ENCODE data around the gene ZNF408.
"Not testable (repeated sequence)": the region's sequence is repeated elsewhere in the genome, so short reads cannot be mapped to it uniquely, and the experiment has no call there.

ZNF408 gene

DNA sequence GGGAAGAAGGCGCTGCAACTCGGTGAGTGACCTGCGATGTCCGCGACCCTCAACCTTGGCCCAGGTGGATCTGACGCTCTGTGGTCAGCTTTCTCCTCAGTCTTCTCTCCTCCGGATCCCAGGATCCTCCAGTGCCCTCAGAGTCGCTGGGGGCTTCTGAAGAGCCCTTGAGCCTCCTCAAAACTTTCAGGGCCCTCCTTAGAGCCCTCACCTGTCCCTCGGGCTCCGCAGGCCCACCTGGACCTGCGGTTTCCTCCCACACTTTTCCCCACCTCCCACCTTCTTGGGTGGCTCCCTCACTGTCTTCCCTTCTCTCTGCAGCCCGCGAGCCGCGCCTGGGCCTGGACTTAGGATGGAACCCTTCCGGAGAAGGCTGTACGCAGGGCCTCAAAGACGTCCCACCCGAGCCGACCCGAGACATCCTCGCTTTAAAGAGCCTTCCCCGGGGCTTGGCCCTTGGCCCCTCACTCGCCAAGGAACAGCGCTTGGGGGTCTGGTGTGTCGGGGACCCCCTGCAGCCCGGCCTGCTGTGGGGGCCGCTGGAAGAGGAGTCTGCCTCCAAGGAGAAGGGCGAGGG, 335 bp downstream of the ZNF408 start:
- peaks cover 73% of the 10 kb centered on the region for H3K36me3 Mint-ChIP-seq

DNA sequence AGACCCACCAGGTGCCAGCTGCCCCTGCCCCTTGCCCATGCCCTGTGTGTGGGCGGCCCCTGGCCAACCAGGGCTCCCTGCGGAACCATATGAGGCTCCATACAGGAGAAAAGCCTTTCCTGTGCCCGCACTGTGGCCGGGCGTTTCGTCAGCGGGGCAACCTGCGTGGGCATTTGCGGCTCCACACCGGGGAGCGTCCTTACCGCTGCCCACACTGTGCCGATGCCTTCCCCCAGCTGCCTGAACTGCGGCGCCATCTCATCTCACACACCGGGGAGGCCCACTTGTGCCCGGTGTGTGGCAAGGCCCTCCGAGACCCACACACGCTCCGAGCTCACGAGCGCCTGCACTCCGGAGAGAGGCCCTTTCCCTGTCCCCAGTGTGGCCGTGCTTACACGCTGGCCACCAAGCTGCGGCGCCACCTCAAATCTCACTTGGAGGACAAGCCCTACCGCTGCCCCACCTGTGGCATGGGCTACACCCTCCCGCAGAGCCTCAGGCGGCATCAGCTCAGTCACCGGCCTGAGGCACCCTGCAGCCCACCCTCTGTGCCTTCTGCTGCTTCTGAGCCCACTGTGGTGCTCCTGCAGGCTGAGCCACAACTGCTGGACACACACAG, 4.3 kb downstream of the ZNF408 start:
- H3K9me3 Mint-ChIP-seq: no peaks in the 10 kb centered on the region
- H3K36me3 Mint-ChIP-seq: peaks cover 86% of the 10 kb centered on the region
- ATAC-seq (no peak), DNase-seq (ENCODE audit: low spot score in 2 of 2) (no peak)
- peaks cover 24% of the 10 kb centered on the region for H3K4me1 Mint-ChIP-seq
- no peak overlapping the region for H3K27ac Mint-ChIP-seq
- no peak overlapping the region for H3K4me3 Mint-ChIP-seq

More for the DNA sequence above, 335 bp downstream of the ZNF408 start:
- peak overlapping the region; percentile 87 for H3K4me3 Mint-ChIP-seq
- H3K27ac Mint-ChIP-seq: peak overlapping the region; percentile 97
- peak in 1 of 2 donors; percentile 55 for DNase-seq (ENCODE audit: low spot score in 2 of 2)
- no peaks in the 10 kb centered on the region for H3K9me3 Mint-ChIP-seq
- no peak for ATAC-seq
- H3K4me1 Mint-ChIP-seq: peaks cover 48% of the 10 kb centered on the region

DNA sequence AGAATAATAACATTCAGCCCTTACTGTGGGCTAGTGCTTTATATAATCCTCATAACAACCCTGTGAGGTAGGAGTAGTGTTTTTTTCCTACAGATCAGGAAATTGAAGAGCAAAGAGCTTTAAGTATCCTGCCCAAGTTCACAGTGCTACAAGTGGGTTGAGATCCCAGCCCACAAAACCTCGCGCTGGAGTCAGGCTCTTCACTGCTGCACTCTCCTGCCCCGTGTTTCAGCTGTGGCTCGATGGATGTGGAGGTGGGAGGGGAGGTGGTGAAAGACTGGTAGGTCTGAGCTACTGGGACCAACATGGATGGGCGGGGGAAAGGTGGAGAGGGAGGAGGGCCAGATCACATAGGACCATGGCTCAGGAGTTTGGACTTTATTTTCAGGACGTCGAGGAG, 6.1 kb downstream of the ZNF408 start:
- ATAC-seq (no peak), DNase-seq (ENCODE audit: low spot score in 2 of 2) (no peak)
- Mint-ChIP-seq H3K36me3 (peaks cover 69% of the 10 kb centered on the region), H3K4me1 (peaks cover 17% of the 10 kb centered on the region), H3K27ac (peak overlapping the region; percentile 18), H3K4me3 (no peak overlapping the region), H3K9me3 (no peaks in the 10 kb centered on the region)

DNA sequence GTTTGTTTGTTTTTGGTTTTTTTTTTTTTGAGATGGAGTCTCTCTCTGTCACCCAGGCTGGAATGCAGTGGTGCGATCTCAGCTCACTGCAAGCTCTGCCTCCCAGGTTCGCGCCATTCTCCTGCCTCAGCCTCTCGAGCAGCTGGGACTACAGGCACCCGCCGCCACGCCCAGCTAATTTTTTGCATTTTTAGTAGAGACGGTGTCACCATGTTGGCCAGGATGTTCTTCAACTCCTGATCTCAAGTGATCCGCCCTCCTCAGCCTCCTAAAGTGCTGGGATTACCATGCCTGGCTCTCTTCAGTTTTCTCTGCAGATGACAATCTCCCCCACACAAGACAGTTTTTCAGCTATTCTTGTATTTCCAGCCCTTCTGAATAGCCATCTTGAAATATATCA, 8.5 kb downstream of the ZNF408 start:
- not testable (repeated sequence) for DNase-seq (ENCODE audit: low spot score in 2 of 2); H3K9me3 Mint-ChIP-seq; H3K4me1 Mint-ChIP-seq; ATAC-seq; H3K27ac Mint-ChIP-seq; H3K4me3 Mint-ChIP-seq
- H3K36me3 Mint-ChIP-seq: peaks cover 46% of the 10 kb centered on the region

DNA sequence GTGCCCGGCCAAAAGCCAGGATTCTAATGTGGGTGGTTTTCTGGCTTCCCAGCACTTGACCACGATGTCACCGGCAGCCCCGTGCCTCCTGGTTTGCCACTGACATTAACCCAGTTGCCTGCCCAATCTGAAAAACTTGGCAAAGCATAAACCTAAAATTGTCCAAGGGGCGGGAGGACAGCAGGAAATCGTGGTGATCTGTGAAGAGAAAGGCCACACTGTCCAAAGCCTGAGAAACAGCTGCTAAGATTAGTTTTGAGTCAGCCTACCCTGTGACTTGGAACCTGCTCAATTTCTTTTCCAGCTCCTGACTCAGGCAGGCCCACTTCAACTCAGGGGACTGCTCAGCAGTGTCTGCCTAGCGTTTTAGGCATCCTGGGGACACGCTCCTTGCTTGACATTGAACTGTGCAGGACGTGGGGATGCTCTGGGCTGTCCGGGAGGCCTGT, 10.0 kb downstream of the ZNF408 start:
- no peak overlapping the region for H3K4me3 Mint-ChIP-seq
- DNase-seq (ENCODE audit: low spot score in 2 of 2) (no peak), ATAC-seq (peak; percentile 26)
- no peaks in the 10 kb centered on the region for H3K4me1 Mint-ChIP-seq
- H3K9me3 Mint-ChIP-seq: no peaks in the 10 kb centered on the region
- H3K27ac Mint-ChIP-seq: peak overlapping the region; percentile 45
- peaks cover 32% of the 10 kb centered on the region for H3K36me3 Mint-ChIP-seq

DNA sequence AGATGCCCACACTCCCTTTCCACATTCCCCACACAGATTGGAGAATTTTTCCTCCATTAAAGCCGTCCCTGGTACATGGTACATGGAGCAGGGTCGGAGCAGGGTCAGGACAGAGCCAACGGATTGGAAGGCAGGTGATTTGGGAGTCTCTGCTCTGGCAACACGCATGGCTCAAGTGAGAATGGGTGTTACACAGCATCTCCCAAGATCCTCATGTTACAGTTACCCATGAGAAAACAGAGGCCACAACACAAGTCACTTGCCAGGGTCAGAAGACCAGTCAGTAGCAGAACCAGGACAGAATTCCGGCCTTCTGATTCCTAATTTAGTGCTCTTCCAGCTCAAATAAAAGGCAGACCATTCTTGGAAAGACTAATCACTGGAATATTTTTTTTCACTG, 10.5 kb downstream of the ZNF408 start:
- H3K36me3 Mint-ChIP-seq: peaks cover 27% of the 10 kb centered on the region
- no peaks in the 10 kb centered on the region for H3K9me3 Mint-ChIP-seq
- no peak for ATAC-seq
- H3K4me1 Mint-ChIP-seq: no peaks in the 10 kb centered on the region
- no peak for DNase-seq (ENCODE audit: low spot score in 2 of 2)
- peak overlapping the region; percentile 45 for H3K27ac Mint-ChIP-seq
- no peak overlapping the region for H3K4me3 Mint-ChIP-seq

DNA sequence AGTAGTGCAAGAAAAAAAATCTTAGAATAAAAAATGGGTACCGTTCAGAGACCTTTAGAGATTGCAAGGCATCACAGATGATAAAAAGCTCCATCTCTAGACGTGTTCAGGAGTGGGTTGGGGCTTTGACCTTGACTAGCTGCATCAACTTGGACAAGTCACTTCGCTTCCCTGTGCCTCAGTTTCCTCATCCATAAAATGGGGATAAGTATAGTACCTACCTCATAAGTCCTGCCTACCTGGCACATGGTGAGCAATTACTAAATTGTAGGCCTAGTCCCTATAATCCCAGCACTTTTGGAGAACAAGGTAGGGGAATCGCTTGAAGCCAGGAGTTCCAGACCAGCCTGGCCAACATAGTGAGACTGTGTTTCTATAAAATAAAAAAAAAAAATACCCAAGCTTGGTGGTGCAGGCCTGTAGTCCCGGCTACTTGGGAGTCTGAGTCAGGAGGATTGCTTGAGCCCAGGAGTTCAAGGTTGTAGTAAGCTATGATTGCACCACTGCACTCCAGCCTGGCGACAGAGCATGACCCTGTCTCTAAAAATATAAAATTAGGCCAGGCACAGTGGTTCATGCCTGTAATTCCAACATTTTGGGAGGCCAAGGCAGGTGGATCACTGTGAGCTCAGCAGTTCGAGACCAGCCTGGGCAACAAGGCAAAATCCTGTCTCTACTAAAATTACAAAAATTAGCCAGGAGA, 12.2 kb downstream of the ZNF408 start:
- Mint-ChIP-seq H3K4me3 (no peak overlapping the region), H3K4me1 (no peaks in the 10 kb centered on the region), H3K27ac (no peak overlapping the region), H3K36me3 (peaks cover 15% of the 10 kb centered on the region), H3K9me3 (no peaks in the 10 kb centered on the region)
- DNase-seq (ENCODE audit: low spot score in 2 of 2): no peak
- ATAC-seq: no peak

DNA sequence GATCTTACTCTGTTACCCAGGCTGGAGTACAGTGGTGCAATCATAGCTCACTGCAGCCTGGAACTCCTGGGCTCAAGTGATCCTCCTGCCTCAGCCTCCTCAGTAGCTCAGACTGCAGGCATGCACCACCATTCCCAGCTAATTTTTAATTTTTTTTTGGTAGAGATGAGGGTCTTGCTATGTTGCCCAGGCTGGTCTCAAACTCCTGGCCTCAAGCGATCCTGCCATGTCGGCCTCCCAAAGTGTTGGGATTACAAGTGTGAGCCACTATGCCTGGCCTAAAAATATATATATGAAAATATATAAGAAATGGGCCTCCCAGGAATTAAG, 17.0 kb downstream of the ZNF408 start:
- peak overlapping the region; percentile 48 for H3K27ac Mint-ChIP-seq
- ATAC-seq; H3K36me3 Mint-ChIP-seq; H3K4me3 Mint-ChIP-seq; H3K9me3 Mint-ChIP-seq; DNase-seq (ENCODE audit: low spot score in 2 of 2); H3K4me1 Mint-ChIP-seq: not testable (repeated sequence)

DNA sequence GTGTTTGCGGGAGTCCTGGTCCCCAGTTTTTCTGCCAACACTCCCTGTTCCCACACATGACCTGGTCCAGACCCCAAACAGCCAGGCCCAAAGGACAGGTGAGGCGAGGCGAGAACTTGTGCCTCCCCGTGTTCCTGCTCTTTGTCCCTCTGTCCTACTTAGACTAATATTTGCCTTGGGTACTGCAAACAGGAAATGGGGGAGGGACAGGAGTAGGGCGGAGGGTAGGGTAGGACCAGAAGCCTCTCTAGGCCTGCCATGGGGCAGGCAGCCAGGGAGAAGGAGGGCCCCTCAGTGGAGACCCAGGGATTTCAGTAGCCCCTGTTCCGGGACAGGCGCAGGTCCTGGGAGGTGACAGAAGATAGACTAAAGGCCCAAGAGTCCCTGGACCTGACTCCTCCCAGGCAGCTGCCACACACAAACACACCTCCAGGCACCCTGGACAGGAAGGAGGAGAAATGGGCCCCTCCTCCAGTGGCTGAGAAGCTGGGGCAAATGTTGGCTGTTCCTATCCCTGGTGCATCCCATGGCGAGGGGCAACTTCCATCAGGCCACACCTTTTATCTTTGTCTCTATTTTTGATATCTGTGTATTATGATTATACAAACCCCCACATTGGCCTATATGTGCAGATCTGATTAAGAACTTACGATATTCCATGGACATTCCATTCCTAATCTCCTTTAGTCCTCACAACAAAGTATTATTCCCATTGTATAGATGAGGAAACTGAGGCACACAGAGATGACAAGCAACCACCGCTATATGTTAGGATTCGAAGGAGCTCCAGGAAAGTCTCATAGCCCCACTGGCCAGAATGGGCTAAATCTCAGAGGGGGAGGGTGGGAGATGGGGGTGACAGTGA, 17.6 kb downstream of the ZNF408 start:
- Mint-ChIP-seq H3K4me3 (no peak overlapping the region), H3K36me3 (no peaks in the 10 kb centered on the region), H3K4me1 (no peaks in the 10 kb centered on the region), H3K27ac (peak overlapping the region; percentile 48), H3K9me3 (no peaks in the 10 kb centered on the region)
- DNase-seq (ENCODE audit: low spot score in 2 of 2): no peak
- peak; percentile 19 for ATAC-seq

DNA sequence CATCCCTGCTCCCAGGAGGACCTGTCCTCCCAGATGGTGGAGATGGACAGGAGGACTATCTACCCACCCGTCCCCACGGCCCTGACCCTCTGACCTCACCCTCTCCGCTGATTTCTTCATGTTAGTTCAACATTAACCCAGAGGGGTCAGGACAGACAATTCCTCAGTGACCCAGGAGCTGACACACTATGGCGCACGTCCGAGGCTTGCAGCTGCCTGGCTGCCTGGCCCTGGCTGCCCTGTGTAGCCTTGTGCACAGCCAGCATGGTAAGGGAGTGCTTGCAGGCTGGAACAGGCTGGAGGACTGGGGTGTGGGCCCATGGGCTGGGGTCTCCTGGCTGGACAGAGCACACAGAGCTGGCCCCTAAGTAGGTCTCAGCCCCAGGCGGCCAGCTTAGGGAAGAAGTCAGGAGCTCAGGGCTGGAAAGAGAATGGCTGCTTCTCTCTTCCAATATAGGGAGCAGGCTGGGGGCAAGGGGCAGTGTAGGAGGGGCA, 18.3 kb downstream of the ZNF408 start, which contains the start of gene F2:
Gene F2 (plus strand): TSS at position 166 of the 495 bp plus-strand sequence. CDS start 23 bp downstream, at position 189.
- Mint-ChIP-seq H3K9me3 (no peaks in the 10 kb centered on the region), H3K4me1 (no peaks in the 10 kb centered on the region), H3K27ac (peak within 1 kb of the TSS; percentile 48), H3K4me3 (no peak within 1 kb of the TSS), H3K36me3 (no peaks in the 10 kb centered on the region)
- DNase-seq (ENCODE audit: low spot score in 2 of 2) (no peak), ATAC-seq (peak; percentile 37)

DNA sequence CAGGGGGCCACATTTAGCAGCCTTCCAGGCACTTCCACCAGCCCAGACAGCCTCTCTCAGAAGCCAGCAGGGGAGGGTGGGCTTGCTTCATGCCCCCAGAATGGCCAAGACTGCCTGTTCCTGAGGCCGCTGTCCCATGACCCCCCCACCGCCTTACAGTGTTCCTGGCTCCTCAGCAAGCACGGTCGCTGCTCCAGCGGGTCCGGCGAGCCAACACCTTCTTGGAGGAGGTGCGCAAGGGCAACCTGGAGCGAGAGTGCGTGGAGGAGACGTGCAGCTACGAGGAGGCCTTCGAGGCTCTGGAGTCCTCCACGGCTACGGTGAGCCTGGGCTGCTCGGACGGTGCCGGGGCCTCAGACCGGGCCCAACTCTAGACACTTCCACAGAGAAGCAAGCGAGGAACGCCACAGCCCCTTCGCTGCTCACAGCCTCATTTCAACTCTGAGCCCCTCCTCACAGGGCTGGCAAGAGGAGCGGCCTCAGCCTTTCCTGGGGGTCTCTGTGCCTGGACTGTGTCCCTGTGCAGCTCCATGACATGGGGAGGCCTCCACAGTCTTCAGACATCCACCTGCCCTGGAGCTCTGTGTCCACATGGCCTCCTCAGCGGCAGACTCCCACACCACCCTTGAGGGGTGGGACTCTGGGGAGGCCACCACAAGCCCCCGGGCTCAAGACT, 18.9 kb downstream of the ZNF408 start:
- DNase-seq (ENCODE audit: low spot score in 2 of 2): no peak
- H3K4me1 Mint-ChIP-seq: no peaks in the 10 kb centered on the region
- H3K4me3 Mint-ChIP-seq: no peak overlapping the region
- peak; percentile 11 for ATAC-seq
- H3K27ac Mint-ChIP-seq: no peak overlapping the region
- H3K36me3 Mint-ChIP-seq: no peaks in the 10 kb centered on the region
- no peaks in the 10 kb centered on the region for H3K9me3 Mint-ChIP-seq

DNA sequence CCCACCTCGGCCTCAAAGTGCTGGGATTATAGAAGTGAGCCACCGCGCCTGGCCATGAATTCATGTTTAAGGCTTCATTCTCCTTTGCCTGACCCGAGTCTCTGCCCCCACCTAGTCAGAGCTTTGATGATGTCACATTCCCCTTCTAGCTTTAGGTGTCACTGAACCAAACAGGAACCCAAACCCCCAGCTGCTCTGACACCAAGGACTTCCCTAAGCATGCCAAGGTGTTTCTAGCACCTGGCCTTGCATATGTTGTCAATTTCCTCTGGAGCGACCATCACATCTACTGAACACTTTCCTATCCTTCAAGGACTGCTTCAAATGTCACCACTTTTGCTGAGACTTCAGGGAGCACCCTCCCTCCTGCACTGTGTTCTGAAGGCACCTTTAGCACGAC, 20.5 kb downstream of the ZNF408 start:
- H3K27ac Mint-ChIP-seq: no peak overlapping the region
- DNase-seq (ENCODE audit: low spot score in 2 of 2): no peak

DNA sequence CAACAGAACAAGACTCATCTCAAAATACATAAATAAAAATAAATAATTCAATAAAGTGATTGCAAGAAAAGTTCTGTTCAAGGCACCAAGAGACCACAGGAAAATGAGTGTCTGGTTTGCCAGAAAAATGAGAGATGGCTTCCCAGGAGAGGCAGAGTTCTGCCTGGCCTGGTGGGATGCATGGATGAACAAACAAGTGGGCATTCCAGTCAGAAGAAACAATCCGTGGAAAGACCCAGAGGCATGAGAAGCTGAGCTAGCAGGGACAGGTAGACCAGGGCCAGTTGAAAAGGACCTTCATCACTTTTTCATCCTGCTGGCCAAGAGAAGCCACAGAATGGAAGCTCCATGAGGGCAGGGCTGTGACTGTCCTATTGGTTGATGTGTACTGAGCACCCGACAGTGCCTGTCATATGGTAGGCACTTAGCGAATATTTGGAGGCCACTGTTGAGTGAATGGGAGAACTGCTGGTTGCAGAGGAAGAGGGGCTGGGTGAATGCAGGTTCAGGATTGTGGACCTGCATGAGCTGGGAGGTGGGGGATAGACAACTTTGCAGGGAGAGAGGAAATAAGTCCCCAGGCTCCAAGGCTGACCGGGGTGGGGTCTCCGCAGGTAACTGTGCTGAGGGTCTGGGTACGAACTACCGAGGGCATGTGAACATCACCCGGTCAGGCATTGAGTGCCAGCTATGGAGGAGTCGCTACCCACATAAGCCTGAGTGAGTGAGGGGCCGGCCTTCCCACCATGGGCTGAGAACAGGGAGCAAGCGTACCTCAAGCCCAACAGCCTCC, 21.9 kb downstream of the ZNF408 start:
- Mint-ChIP-seq H3K36me3 (no peaks in the 10 kb centered on the region), H3K4me3 (no peak overlapping the region), H3K4me1 (no peaks in the 10 kb centered on the region), H3K9me3 (no peaks in the 10 kb centered on the region), H3K27ac (no peak overlapping the region)
- DNase-seq (ENCODE audit: low spot score in 2 of 2) (no peak), ATAC-seq (no peak)

More for the DNA sequence above, 20.5 kb downstream of the ZNF408 start:
- no peak overlapping the region for H3K4me3 Mint-ChIP-seq
- no peaks in the 10 kb centered on the region for H3K9me3 Mint-ChIP-seq
- ATAC-seq: no peak
- no peaks in the 10 kb centered on the region for H3K4me1 Mint-ChIP-seq
- H3K36me3 Mint-ChIP-seq: no peaks in the 10 kb centered on the region

DNA sequence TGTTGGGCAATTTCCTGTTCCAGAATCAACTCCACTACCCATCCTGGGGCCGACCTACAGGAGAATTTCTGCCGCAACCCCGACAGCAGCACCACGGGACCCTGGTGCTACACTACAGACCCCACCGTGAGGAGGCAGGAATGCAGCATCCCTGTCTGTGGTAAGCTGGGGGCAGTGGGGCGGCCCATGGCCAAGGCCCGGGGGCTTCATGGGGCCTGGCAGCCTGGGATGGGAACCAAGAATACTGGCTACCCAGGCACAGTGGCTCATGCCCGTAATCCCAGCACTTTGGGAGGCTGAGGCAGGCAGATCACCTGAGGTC, 22.5 kb downstream of the ZNF408 start:
- no peaks in the 10 kb centered on the region for H3K36me3 Mint-ChIP-seq
- no peak overlapping the region for H3K4me3 Mint-ChIP-seq
- ATAC-seq: no peak
- no peak overlapping the region for H3K27ac Mint-ChIP-seq
- no peak for DNase-seq (ENCODE audit: low spot score in 2 of 2)
- H3K4me1 Mint-ChIP-seq: no peaks in the 10 kb centered on the region
- no peaks in the 10 kb centered on the region for H3K9me3 Mint-ChIP-seq

All from stimulated activated effector memory CD8-positive, alpha-beta T cell treated with anti-CD3 and anti-CD28 coated beads, Interleukin-12 subunit alpha, Interleukin-12 subunit beta, amount 100 ng/mL, for 72 hours (primary cell).